Neural crest cell (in vitro differentiated cells): ENCODE measurements around the gene DCHS1. TPM values are rescaled to one million over a fixed set of nuclear protein-coding genes. Genes with fewer than 3 reads are reported as not detected.

ENCODE experiments used
- DNase-seq: peaks from one replicate; pipeline ENCODE4 v3.0.0; 2021; ENCODE audit warnings: low read depth, mixed read lengths, low spot score
- H3K27ac Mint-ChIP-seq: one replicate; pipeline ENCODE4 v1.8.0; 2021; ENCODE audit warnings: mild to moderate bottlenecking, mixed read lengths; ENCODE audit not compliant: unreplicated experiment
- H3K27me3 Mint-ChIP-seq: 2 replicates; pipeline ENCODE4 v1.8.0; 2021; ENCODE audit warnings: low read depth, mild to moderate bottlenecking, mixed read lengths
- H3K36me3 Mint-ChIP-seq: 2 replicates; pipeline ENCODE4 v1.8.0; 2021; ENCODE audit warnings: low read depth, mild to moderate bottlenecking, mixed read lengths
- H3K4me1 Mint-ChIP-seq: 2 replicates; pipeline ENCODE4 v1.8.0; 2021; ENCODE audit warnings: mixed read lengths
- H3K4me3 Mint-ChIP-seq: one replicate; pipeline ENCODE4 v1.8.0; 2021; ENCODE audit warnings: mild to moderate bottlenecking, mixed read lengths
- H3K9me3 Mint-ChIP-seq: 2 replicates; pipeline ENCODE4 v1.8.0; 2021; ENCODE audit warnings: mixed read lengths
- total RNA-seq: library from RNA; stranded (reverse); gene quantifications from 2 replicates; pipeline ENCODE4 v1.2.1, GENCODE V29; 2021
- TF ChIP-seq, protein P1 (sequence below): fragments of 200-600 bp; sonication (generic); conservative IDR thresholded peaks from 2 replicates; pipeline ENCODE4 v1.5.0; 2021; ENCODE audit warnings: antibody characterized with exemption, mild to moderate bottlenecking

The DCHS1 gene
- total RNA-seq, 1 donor from 2014 or later = 40.4 TPM

- H3K27ac Mint-ChIP-seq = peak within 1 kb of the TSS; percentile 99
- peaks cover 18% of the 10 kb centered on the region for H3K36me3 Mint-ChIP-seq
- H3K4me3 Mint-ChIP-seq = peak within 1 kb of the TSS; percentile 99
- H3K27me3 Mint-ChIP-seq = no peaks in the 10 kb centered on the region
- DNase-seq = peak; percentile 99
- TF ChIP-seq, protein P1, sequence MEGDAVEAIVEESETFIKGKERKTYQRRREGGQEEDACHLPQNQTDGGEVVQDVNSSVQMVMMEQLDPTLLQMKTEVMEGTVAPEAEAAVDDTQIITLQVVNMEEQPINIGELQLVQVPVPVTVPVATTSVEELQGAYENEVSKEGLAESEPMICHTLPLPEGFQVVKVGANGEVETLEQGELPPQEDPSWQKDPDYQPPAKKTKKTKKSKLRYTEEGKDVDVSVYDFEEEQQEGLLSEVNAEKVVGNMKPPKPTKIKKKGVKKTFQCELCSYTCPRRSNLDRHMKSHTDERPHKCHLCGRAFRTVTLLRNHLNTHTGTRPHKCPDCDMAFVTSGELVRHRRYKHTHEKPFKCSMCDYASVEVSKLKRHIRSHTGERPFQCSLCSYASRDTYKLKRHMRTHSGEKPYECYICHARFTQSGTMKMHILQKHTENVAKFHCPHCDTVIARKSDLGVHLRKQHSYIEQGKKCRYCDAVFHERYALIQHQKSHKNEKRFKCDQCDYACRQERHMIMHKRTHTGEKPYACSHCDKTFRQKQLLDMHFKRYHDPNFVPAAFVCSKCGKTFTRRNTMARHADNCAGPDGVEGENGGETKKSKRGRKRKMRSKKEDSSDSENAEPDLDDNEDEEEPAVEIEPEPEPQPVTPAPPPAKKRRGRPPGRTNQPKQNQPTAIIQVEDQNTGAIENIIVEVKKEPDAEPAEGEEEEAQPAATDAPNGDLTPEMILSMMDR = peak; percentile 94
- no peaks in the 10 kb centered on the region for H3K9me3 Mint-ChIP-seq
- H3K4me1 Mint-ChIP-seq = peaks cover 25% of the 10 kb centered on the region
Observed at GRCh38 chr11:6682936-6683861, 27.6 kb upstream of the DCHS1 start, which contains the start of gene MRPL17. Gene MRPL17 (minus strand): TSS chr11:6683340. CDS start chr11:6683296, 44 bp downstream.

DNA sequence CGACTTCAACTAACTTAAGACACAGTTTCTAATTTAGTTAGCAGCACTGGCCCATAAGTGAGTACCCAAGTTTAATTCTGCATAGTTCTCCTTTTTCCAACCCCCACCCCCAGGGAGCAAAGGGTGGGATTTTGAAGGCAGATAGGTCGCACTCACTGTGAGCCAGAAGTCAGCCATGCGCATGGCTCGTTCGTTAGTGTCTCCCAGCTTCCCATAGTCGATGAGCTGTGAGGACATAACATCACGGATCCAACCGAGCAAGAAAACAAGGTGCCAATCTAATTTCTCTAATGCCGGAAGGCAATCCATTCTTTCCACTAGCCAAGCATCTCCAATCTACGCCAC, 27.0 kb upstream of the DCHS1 start:
- peak overlapping the region; percentile 99 for H3K4me3 Mint-ChIP-seq
- H3K9me3 Mint-ChIP-seq = no peaks in the 10 kb centered on the region
- H3K27me3 Mint-ChIP-seq = no peaks in the 10 kb centered on the region
- H3K36me3 Mint-ChIP-seq = peaks cover 18% of the 10 kb centered on the region
- peak overlapping the region; percentile 99 for H3K27ac Mint-ChIP-seq
- TF ChIP-seq, protein P1 = no peak
- peaks cover 25% of the 10 kb centered on the region for H3K4me1 Mint-ChIP-seq
- no peak for DNase-seq

DNA sequence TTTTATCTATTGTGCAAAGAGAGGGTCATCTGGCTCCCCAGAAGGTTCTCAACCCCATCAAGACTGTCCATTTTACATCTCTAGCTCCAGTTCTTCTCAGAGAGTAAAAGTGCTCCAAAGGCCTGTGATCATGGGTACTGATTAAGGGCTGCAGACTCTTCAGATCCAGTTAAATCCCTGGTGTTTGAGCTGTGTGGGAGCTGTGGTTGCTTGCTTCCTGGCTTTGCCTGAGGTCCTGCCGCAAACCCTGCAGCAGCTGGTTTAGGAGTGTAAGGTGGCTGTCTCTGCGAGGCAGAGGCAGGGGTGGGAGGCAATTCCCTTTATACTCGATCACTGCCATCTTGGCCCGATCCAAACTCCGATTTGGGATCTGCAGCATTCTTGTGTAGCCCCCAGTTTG, 26.3 kb upstream of the DCHS1 start:
- Mint-ChIP-seq H3K4me1 (peaks cover 25% of the 10 kb centered on the region), H3K36me3 (peaks cover 18% of the 10 kb centered on the region), H3K27me3 (no peaks in the 10 kb centered on the region), H3K9me3 (no peaks in the 10 kb centered on the region), H3K27ac (peak overlapping the region; percentile 99), H3K4me3 (peak overlapping the region; percentile 99)
- TF ChIP-seq, protein P1 = no peak
- no peak for DNase-seq

- Mint-ChIP-seq H3K27me3 (no peaks in the 10 kb centered on the region), H3K36me3 (peaks cover 18% of the 10 kb centered on the region), H3K4me3 (peak overlapping the region; percentile 99), H3K4me1 (peaks cover 25% of the 10 kb centered on the region), H3K27ac (peak overlapping the region; percentile 74), H3K9me3 (no peaks in the 10 kb centered on the region)
- DNase-seq = no peak
- TF ChIP-seq, protein P1 = peak; percentile 26
Observed at GRCh38 chr11:6681505-6681904, 25.9 kb upstream of the DCHS1 start.

- DNase-seq = no peak
- H3K4me3 Mint-ChIP-seq = no peak overlapping the region
- H3K36me3 Mint-ChIP-seq = peaks cover 20% of the 10 kb centered on the region
- no peaks in the 10 kb centered on the region for H3K27me3 Mint-ChIP-seq
- no peak overlapping the region for H3K27ac Mint-ChIP-seq
- peaks cover 18% of the 10 kb centered on the region for H3K4me1 Mint-ChIP-seq
- no peaks in the 10 kb centered on the region for H3K9me3 Mint-ChIP-seq
- TF ChIP-seq, protein P1 = no peak
Observed at GRCh38 chr11:6677018-6677417, 21.4 kb upstream of the DCHS1 start.
